Upper lobe of right lung (tissue), 1 donor: ENCODE measurements around the gene ABCG4. TPM values are rescaled to one million over a fixed set of nuclear protein-coding genes. Genes with fewer than 3 reads are reported as not detected.
"Not testable (repeated sequence)": the region's sequence is repeated elsewhere in the genome, so short reads cannot be mapped to it uniquely, and the experiment has no call there.

ENCODE experiments used
- ATAC-seq: fragments of 200-7000 bp; cut with Tn5 transposase; one replicate; pipeline ENCODE4 v1.9.1; 2020; ENCODE audit warnings: mild to moderate bottlenecking, moderate library complexity
- DNase-seq: peaks from one replicate; pipeline ENCODE4 v3.0.0-alpha.2; 2020
- H3K27ac ChIP-seq: fragments of 200-600 bp; one replicate; pipeline ENCODE4 v1.8.0; 2022
- H3K27me3 ChIP-seq: fragments of 200-600 bp; one replicate; pipeline ENCODE4 v1.8.0; 2022; ENCODE audit warnings: mild to moderate bottlenecking
- H3K36me3 ChIP-seq: fragments of 200-600 bp; one replicate; pipeline ENCODE4 v1.8.0; 2022
- H3K4me1 ChIP-seq: fragments of 200-600 bp; one replicate; pipeline ENCODE4 v1.8.0; 2022
- H3K4me3 ChIP-seq: fragments of 200-600 bp; one replicate; pipeline ENCODE4 v1.8.0; 2022; ENCODE audit warnings: mild to moderate bottlenecking
- H3K9me3 ChIP-seq: fragments of 200-600 bp; one replicate; pipeline ENCODE4 v1.8.0; 2022
- intact Hi-C: fragments of 100-400 bp; cut with DNase I; formaldehyde crosslinking; loops from one replicate; pipeline ENCODE4 v1.11.0; 2022
- total RNA-seq: library from RNA; stranded (reverse); fragmentation: NEBNext Ultra II Directional; extraction: Animal tissue kit (Norgen Biotek cat#: 25700); gene quantifications from one replicate; pipeline ENCODE4 v1.2.1, GENCODE V29; 2021
- TF ChIP-seq, protein P1 (sequence below): fragments of 200-600 bp; IDR thresholded peaks from one replicate; pipeline ENCODE4 v1.8.0; 2022; ENCODE audit warnings: antibody characterized with exemption
- donor health status: DM: no; HTN: yes; CAD: no; lungs with severe emphysema.

ABCG4 gene
- total RNA-seq, 1 donor from 2014 or later, result 0.14 TPM

DNA sequence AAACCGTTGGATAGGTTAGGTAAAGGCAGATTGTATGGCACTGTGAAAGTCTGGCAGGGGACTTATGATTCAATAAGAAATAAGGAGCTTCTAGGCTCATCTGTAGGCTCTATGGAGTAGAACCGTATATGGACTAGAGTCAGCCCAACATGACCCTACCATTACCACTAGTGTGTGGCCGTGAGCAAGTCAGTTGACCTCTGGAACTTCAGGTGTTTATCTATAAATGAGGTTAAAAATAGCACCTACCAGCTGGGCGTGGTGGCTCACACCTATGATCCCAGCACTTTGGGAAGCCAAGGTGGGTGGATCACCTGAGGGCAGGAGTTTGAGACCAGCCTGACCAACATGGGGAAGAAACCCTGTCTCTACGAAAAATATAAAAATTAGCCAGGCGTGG, 23.0 kb upstream of the ABCG4 start:
- TF ChIP-seq, protein P1, sequence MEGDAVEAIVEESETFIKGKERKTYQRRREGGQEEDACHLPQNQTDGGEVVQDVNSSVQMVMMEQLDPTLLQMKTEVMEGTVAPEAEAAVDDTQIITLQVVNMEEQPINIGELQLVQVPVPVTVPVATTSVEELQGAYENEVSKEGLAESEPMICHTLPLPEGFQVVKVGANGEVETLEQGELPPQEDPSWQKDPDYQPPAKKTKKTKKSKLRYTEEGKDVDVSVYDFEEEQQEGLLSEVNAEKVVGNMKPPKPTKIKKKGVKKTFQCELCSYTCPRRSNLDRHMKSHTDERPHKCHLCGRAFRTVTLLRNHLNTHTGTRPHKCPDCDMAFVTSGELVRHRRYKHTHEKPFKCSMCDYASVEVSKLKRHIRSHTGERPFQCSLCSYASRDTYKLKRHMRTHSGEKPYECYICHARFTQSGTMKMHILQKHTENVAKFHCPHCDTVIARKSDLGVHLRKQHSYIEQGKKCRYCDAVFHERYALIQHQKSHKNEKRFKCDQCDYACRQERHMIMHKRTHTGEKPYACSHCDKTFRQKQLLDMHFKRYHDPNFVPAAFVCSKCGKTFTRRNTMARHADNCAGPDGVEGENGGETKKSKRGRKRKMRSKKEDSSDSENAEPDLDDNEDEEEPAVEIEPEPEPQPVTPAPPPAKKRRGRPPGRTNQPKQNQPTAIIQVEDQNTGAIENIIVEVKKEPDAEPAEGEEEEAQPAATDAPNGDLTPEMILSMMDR, result no peak
- no peak for ATAC-seq
- no peak overlapping the region for H3K4me3 ChIP-seq
- no peaks in the 10 kb centered on the region for H3K27me3 ChIP-seq
- intact Hi-C loops, result no loop called here
- DNase-seq, result no peak
- no peak overlapping the region for H3K27ac ChIP-seq
- H3K36me3 ChIP-seq, result peaks cover 44% of the 10 kb centered on the region
- H3K9me3 ChIP-seq, result no peaks in the 10 kb centered on the region
- peaks cover 10% of the 10 kb centered on the region for H3K4me1 ChIP-seq

DNA sequence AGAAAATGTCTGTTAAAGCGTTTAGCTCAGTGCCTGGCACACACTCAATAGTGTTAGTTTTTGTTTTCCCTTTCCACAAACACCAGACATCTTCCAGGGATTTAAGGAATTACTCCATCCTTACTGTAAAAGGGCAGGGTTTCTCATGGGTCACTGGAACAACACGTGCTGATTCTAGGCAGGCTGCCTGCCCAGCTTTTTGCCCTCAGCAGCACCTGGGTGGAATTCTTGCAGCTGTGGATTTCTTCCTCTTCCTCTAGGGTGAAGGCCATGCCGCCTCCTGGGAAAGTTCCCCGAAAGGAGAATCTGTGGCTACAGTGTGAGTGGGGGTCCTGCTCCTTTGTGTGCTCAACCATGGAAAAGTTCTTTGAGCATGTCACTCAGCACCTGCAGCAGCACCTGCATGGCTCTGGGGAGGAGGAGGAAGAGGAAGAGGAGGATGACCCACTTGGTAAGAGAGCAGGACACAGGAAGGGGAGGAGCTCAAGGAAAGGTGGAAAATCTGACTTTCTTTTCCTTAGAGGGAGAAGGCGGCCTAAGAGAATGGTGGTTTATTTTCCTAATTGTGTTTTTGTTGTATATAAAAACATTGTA, 22.1 kb upstream of the ABCG4 start:
- ATAC-seq (no peak), DNase-seq (no peak)
- Histone ChIP-seq H3K27ac (no peak overlapping the region), H3K4me1 (peaks cover 10% of the 10 kb centered on the region), H3K4me3 (no peak overlapping the region), H3K27me3 (no peaks in the 10 kb centered on the region), H3K9me3 (no peaks in the 10 kb centered on the region), H3K36me3 (peaks cover 54% of the 10 kb centered on the region)
- TF ChIP-seq, protein P1, result no peak
- intact Hi-C loops, result no loop called here

DNA sequence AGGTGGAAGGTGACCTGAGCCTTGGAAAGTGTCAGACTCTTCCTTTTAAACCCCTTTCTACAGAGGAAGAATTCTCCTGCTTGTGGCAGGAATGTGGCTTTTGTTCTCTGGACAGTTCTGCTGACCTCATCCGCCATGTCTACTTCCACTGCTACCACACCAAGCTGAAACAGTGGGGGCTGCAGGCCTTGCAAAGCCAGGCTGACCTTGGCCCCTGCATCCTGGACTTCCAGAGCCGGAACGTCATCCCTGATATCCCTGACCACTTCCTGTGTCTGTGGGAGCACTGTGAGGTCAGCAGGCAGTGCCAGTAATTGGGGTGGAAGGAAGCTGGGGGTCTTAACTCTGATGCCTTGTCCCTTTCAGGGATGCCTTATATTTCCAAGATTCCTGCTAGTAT, 18.2 kb upstream of the ABCG4 start:
- DNase-seq, result no peak
- no peak for ATAC-seq
- TF ChIP-seq, protein P1, result no peak
- Histone ChIP-seq H3K27ac (no peak overlapping the region), H3K9me3 (no peaks in the 10 kb centered on the region), H3K36me3 (peaks cover 72% of the 10 kb centered on the region), H3K4me3 (no peak overlapping the region), H3K27me3 (no peaks in the 10 kb centered on the region), H3K4me1 (peaks cover 3% of the 10 kb centered on the region)
- intact Hi-C loops, result no loop called here

DNA sequence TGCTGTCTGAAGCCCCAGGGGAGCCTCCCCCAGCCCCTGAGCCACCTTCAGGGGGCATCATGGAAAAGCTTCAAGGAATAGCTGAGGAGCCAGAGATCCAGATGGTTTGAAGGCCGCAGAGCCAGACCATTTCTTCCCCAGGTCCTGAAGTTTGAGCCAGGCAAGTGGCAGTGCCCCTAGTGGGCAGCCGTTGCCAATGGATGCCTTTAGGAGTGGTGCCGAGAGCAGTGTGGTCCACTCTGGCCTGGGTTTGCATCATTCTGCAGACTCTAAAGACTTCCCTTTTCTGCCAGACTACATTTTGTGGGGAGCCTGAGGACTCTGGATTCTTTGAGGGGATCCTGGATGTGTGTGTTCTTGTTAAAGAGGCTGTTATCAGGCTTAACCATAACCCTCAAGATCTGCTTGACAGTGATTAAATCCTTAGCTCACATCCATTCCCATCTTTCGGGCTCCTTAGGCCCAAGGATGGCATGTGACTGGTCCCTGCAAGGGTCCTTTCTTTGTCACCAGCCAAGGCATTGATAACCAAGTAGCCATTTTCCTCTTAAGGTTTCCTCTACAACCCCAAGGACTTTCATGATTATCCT, 14.4 kb upstream of the ABCG4 start:
- Histone ChIP-seq H3K4me1 (no peaks in the 10 kb centered on the region), H3K27ac (no peak overlapping the region), H3K36me3 (peaks cover 58% of the 10 kb centered on the region), H3K4me3 (no peak overlapping the region), H3K27me3 (no peaks in the 10 kb centered on the region), H3K9me3 (no peaks in the 10 kb centered on the region)
- intact Hi-C loops, result no loop called here
- ATAC-seq (peak; percentile 89), DNase-seq (no peak)
- TF ChIP-seq, protein P1, result peak; percentile 56

DNA sequence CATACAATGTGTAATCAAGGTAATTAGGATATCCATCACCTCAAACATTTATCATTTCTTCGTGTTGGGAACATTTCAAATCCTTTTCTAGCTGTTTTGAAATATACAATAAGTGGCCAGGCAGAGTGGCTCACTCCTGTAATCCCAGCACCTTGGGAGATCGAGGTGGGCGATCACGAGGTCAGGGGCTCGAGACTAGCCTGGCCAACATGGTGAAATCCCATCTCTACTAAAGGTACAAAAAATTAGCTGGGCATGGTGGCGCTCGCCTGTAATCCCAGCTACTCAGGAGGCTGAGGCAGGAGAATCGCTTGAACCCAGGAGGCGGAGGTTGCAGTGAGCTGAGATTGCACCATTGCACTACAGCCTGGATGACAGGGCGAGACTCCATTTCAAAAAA, 9.6 kb upstream of the ABCG4 start:
- ATAC-seq, DNase-seq, H3K9me3 ChIP-seq, H3K4me3 ChIP-seq, H3K27ac ChIP-seq, H3K4me1 ChIP-seq, H3K27me3 ChIP-seq, intact Hi-C loops: not testable (repeated sequence)
- H3K36me3 ChIP-seq, result peaks cover 10% of the 10 kb centered on the region

DNA sequence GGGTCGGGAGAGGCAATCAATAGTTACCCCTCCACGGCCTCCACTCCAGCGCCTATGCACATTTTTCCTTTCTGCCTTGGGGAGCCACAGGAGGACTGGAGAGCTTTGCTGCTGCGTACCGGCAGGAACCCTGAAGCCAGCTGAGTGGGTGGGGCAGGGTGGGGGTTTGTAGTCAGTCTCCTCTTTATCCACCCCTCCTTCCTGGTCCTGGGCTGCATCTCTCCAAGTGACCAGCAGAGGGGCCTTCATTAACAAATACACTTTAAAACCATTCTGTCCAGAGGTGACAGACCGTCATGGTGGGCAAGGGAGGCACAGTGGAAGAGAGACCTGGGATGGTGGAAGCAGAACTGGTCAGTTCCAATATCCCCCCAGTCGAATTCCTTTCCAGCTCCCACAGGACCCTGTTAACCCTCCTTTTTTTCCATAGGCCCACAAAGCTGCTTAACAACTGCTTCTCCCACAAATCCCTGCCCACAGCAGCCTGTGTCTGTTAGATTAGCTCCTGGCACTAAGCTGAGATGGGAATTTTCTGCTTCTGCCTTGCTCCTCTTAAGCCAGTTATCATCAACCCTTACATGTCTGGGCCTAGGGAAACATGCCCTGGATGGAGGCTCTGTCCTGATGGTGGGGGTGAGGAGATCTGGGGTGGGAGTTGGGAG, 3.9 kb upstream of the ABCG4 start:
- peaks cover 12% of the 10 kb centered on the region for H3K4me1 ChIP-seq
- H3K9me3 ChIP-seq, result no peaks in the 10 kb centered on the region
- ATAC-seq (peak; percentile 90), DNase-seq (peak; percentile 55)
- H3K27ac ChIP-seq, result no peak overlapping the region
- H3K36me3 ChIP-seq, result no peaks in the 10 kb centered on the region
- peaks cover 20% of the 10 kb centered on the region for H3K27me3 ChIP-seq
- H3K4me3 ChIP-seq, result no peak overlapping the region
- TF ChIP-seq, protein P1, result peak; percentile 75
- intact Hi-C loops, result no loop called here
